ENCODE results near the gene RTKN. TPM values are rescaled to one million over a fixed set of nuclear protein-coding genes. Genes with fewer than 3 reads are reported as not detected.

RTKN gene
- total and polyA plus RNA-seq, 2 experiments from 2014 or later = 13.5 to 14.5 TPM

DNA sequence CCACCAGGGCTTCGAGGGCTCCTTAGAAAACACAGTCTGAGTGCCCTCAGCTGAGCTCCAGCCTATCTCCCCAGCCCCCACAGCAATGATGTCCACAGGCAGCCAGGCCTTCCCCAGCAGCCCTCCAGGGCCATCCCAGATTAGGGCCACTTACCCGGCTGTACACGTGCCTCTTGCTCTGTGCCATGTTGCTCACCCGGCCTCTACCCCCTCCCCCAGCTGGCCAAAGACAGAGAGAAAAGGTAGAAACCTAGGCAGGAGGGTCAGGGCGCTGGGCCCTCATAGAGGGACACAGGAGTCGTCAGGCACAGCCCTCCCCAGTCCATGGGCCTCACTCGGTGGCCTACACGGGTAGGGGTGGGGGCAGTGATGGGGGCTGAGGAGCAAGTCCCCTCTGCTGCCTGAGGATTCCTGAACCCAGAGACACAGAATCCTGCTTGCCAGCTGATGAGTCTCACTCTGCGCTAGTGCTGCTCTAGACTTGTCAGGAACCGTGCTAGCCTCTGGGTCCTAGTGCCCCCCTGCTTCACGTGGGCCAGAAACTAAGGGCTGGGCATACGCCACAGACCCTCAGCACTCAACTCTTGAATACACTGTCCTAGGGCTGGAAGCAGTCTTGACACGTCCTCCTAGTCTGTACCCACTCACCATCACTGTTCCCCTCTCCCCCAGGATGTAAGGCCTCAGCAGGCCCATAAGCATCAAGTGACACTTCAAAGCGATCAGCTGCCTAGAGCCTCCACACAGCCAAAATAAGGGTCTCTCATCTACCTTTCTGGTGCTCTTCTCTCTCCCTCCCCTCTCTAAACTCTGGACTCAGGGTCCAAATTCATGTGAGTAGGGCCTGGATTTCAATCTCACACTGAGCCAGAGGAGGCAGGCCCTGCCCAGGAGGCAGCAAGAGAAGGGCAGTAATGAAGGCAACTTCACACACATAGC is 61.6 kb downstream of the RTKN start, which contains the start of gene DCTN1:
Gene DCTN1, minus strand, starts transcription at position 461 of the 939 bp plus-strand sequence. Its CDS starts 274 bp downstream, at position 187.
- Histone ChIP-seq H3K27me3 (replicated peaks; ENCODE audit: insufficient read depth) (no peaks in the 10 kb centered on the region), H3F3A (ENCODE audit: insufficient read depth) (peaks cover 28% of the 10 kb centered on the region), H3K79me2 (ENCODE audit: insufficient read depth) (peaks cover 94% of the 10 kb centered on the region), H3K9ac (peak within 1 kb of the TSS; percentile 81), H3K4me3 (peak within 1 kb of the TSS; percentile 74), H3K27ac (peak within 1 kb of the TSS; percentile 64), H4K20me1 (ENCODE audit: insufficient read depth) (no peaks in the 10 kb centered on the region), H2AFZ (no peak within 1 kb of the TSS), H3K9me3 (ENCODE audit: low read depth) (no peaks in the 10 kb centered on the region), H3K4me1 (ENCODE audit: insufficient read depth) (peaks cover 51% of the 10 kb centered on the region), H3K9me2 (ENCODE audit: insufficient read depth) (no peaks in the 10 kb centered on the region), H3K36me3 (ENCODE audit: low read depth) (peaks cover 8% of the 10 kb centered on the region; the same call in 1 of the 2 replicates), H3K4me2 (ENCODE audit: unreplicated experiment) (peak within 1 kb of the TSS; percentile 89)
- peak; percentile 90 for DNase-seq
- in situ Hi-C loops (cut with MboI) = no loop called here
- TF ChIP-seq EZH2phosphoT487 (IDR thresholded peaks at IDR 0.05; ENCODE audit: insufficient read depth, low read depth) = no peak
- no peak for TF ChIP-seq EZH2 (IDR thresholded peaks at IDR 0.05; ENCODE audit: insufficient read depth, poor library complexity, severe bottlenecking)
- 8 to 10% methylated on average over 14 of the region's 14 CpGs for WGBS, 2 experiments (ENCODE audit: low coverage in 1 of 2, low lambda C conversion rate in 2 of 2, missing lambda C conversion rate in 2 of 2)

DNA sequence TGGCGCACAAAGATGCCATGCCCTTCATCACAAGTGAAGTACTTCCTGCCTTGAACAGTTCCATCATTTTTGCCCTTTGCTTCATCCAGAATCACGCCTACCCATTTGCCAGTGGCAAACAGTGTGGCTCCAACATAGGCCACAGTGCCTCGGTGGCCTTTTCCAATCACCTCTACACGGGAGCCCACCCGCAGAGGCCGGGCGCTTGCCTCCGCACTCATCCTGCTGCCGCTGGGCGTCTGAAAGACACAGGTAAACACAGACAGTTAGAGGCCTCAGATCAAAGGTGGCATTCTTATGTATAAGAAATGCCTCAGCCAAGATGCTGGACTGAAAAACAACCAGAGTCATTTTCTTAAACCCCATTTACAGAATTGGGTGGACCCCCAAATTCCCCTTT is 63.7 kb downstream of the RTKN start:
- no peak overlapping the region for H3K4me3 ChIP-seq
- no peak overlapping the region for H3K9ac ChIP-seq
- H3K27ac ChIP-seq = no peak overlapping the region
- no peaks in the 10 kb centered on the region for H3K27me3 ChIP-seq (replicated peaks; ENCODE audit: insufficient read depth)
- TF ChIP-seq EZH2 (IDR thresholded peaks at IDR 0.05; ENCODE audit: insufficient read depth, poor library complexity, severe bottlenecking) (no peak), EZH2phosphoT487 (IDR thresholded peaks at IDR 0.05; ENCODE audit: insufficient read depth, low read depth) (no peak)
- H2AFZ ChIP-seq = no peak overlapping the region
- peaks cover 30% of the 10 kb centered on the region for H3K4me1 ChIP-seq (ENCODE audit: insufficient read depth)
- 94% methylated on average over 10 of the region's 10 CpGs for WGBS, 2 experiments (ENCODE audit: low coverage in 1 of 2, low lambda C conversion rate in 2 of 2, missing lambda C conversion rate in 2 of 2)
- H3F3A ChIP-seq (ENCODE audit: insufficient read depth) = peaks cover 11% of the 10 kb centered on the region; the same call in 1 of the 2 replicates
- H3K79me2 ChIP-seq (ENCODE audit: insufficient read depth) = peaks cover 96% of the 10 kb centered on the region
- no peak for DNase-seq
- no peaks in the 10 kb centered on the region for H3K9me3 ChIP-seq (ENCODE audit: low read depth)
- H3K4me2 ChIP-seq (ENCODE audit: unreplicated experiment) = no peak overlapping the region
- peaks cover 8% of the 10 kb centered on the region; the same call in 1 of the 2 replicates for H3K36me3 ChIP-seq (ENCODE audit: low read depth)
- H3K9me2 ChIP-seq (ENCODE audit: insufficient read depth) = no peaks in the 10 kb centered on the region
- in situ Hi-C loops (cut with MboI) = no loop called here
- no peaks in the 10 kb centered on the region for H4K20me1 ChIP-seq (ENCODE audit: insufficient read depth)

DNA sequence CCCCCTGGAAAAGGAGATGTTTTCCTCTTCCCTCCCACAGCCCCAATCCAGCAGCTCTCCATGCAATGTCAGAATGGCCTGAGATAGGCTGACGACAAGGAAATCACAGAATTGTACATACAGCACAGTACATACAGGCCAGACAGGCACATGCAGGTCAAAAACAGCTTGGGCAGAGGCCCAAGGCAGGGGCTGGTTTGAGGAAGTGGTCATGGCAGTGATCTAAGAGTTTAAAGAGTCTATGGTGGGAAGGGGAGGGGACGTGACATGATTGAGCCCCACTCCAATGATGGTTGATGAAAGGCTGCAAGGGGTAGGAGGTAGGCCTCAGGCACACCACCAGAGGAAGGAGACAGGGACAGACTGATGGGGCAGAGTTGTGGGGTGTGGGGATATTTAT is 65.9 kb downstream of the RTKN start:
- Histone ChIP-seq H3K27ac (no peak overlapping the region), H2AFZ (no peak overlapping the region), H3K4me2 (ENCODE audit: unreplicated experiment) (no peak overlapping the region), H3K9me2 (ENCODE audit: insufficient read depth) (no peaks in the 10 kb centered on the region), H4K20me1 (ENCODE audit: insufficient read depth) (no peaks in the 10 kb centered on the region), H3K9me3 (ENCODE audit: low read depth) (no peaks in the 10 kb centered on the region), H3K79me2 (ENCODE audit: insufficient read depth) (peaks cover 81% of the 10 kb centered on the region), H3F3A (ENCODE audit: insufficient read depth) (0 out of 2 replicates have a peak, but pooled peaks cover 4% of the 10 kb centered on the region), H3K36me3 (ENCODE audit: low read depth) (peaks cover 8% of the 10 kb centered on the region; the same call in 1 of the 2 replicates), H3K9ac (no peak overlapping the region), H3K4me1 (ENCODE audit: insufficient read depth) (peaks cover 23% of the 10 kb centered on the region), H3K27me3 (replicated peaks; ENCODE audit: insufficient read depth) (no peaks in the 10 kb centered on the region), H3K4me3 (no peak overlapping the region)
- WGBS, 2 experiments (ENCODE audit: low coverage in 1 of 2, low lambda C conversion rate in 2 of 2, missing lambda C conversion rate in 2 of 2) = 83 to 95% methylated on average over 2 of the region's 2 CpGs
- in situ Hi-C loops (cut with MboI) = no loop called here
- no peak for DNase-seq
- TF ChIP-seq EZH2phosphoT487 (IDR thresholded peaks at IDR 0.05; ENCODE audit: insufficient read depth, low read depth) = no peak
- no peak for TF ChIP-seq EZH2 (IDR thresholded peaks at IDR 0.05; ENCODE audit: insufficient read depth, poor library complexity, severe bottlenecking)

Other genes with a start within 250 kb of the RTKN start
- 211 and 215 TPM in 2 replicates for gene MTHFD2, start 243.3 kb downstream of the RTKN start, total RNA-seq (2014; rRNA removed; shearing (Covaris generic))
- 139 and 144 TPM in 2 replicates for gene MTHFD2, start 243.3 kb downstream of the RTKN start, polyA plus RNA-seq (2016; fragmentation: Nextera tagmentation; extraction: Ambion mirVana)
- gene SLC4A5, start 98.5 kb downstream of the RTKN start, total RNA-seq (2014; rRNA removed; shearing (Covaris generic)) = 0.32 and 0.38 TPM in 2 replicates
- 0.35 TPM in 1 of 2 replicates, not detected in the other for gene SLC4A5, start 98.5 kb downstream of the RTKN start, polyA plus RNA-seq (2016; fragmentation: Nextera tagmentation; extraction: Ambion mirVana)
- 172 and 176 TPM in 2 replicates for gene DCTN1, start 61.6 kb downstream of the RTKN start, total RNA-seq (2014; rRNA removed; shearing (Covaris generic))
- gene DCTN1, start 61.6 kb downstream of the RTKN start, polyA plus RNA-seq (2016; fragmentation: Nextera tagmentation; extraction: Ambion mirVana) = 169 and 171 TPM in 2 replicates
- 1.6 and 3.5 TPM in 2 replicates for gene C2orf81, start 20.3 kb downstream of the RTKN start, total RNA-seq (2014; rRNA removed; shearing (Covaris generic))
- gene C2orf81, start 20.3 kb downstream of the RTKN start, polyA plus RNA-seq (2016; fragmentation: Nextera tagmentation; extraction: Ambion mirVana) = 6.0 TPM in 2 replicates
- 33.4 and 45.0 TPM in 2 replicates for gene WDR54, start 20.2 kb downstream of the RTKN start, total RNA-seq (2014; rRNA removed; shearing (Covaris generic))
- 50.8 and 53.3 TPM in 2 replicates for gene WDR54, start 20.2 kb downstream of the RTKN start, polyA plus RNA-seq (2016; fragmentation: Nextera tagmentation; extraction: Ambion mirVana)
- 10.9 and 32.5 TPM in 2 replicates for gene INO80B, start 13.2 kb upstream of the RTKN start, total RNA-seq (2014; rRNA removed; shearing (Covaris generic))
- gene INO80B, start 13.2 kb upstream of the RTKN start, polyA plus RNA-seq (2016; fragmentation: Nextera tagmentation; extraction: Ambion mirVana) = 3.8 and 4.9 TPM in 2 replicates
- 37.9 and 58.7 TPM in 2 replicates for gene WBP1, start 16.5 kb upstream of the RTKN start, total RNA-seq (2014; rRNA removed; shearing (Covaris generic))
- gene WBP1, start 16.5 kb upstream of the RTKN start, polyA plus RNA-seq (2016; fragmentation: Nextera tagmentation; extraction: Ambion mirVana) = 42.4 and 47.1 TPM in 2 replicates
- gene MOGS, start 23.4 kb upstream of the RTKN start, total RNA-seq (2014; rRNA removed; shearing (Covaris generic)) = 55.7 and 58.6 TPM in 2 replicates
- 14.5 and 16.8 TPM in 2 replicates for gene MOGS, start 23.4 kb upstream of the RTKN start, polyA plus RNA-seq (2016; fragmentation: Nextera tagmentation; extraction: Ambion mirVana)
- gene MRPL53, start 30.7 kb upstream of the RTKN start, total RNA-seq (2014; rRNA removed; shearing (Covaris generic)) = 14.8 and 18.5 TPM in 2 replicates
- 69.2 and 71.0 TPM in 2 replicates for gene MRPL53, start 30.7 kb upstream of the RTKN start, polyA plus RNA-seq (2016; fragmentation: Nextera tagmentation; extraction: Ambion mirVana)
- gene CCDC142, start 41.1 kb upstream of the RTKN start, total RNA-seq (2014; rRNA removed; shearing (Covaris generic)) = 5.1 and 12.8 TPM in 2 replicates
- 6.4 and 6.8 TPM in 2 replicates for gene CCDC142, start 41.1 kb upstream of the RTKN start, polyA plus RNA-seq (2016; fragmentation: Nextera tagmentation; extraction: Ambion mirVana)
- gene TTC31, start 41.1 kb upstream of the RTKN start, total RNA-seq (2014; rRNA removed; shearing (Covaris generic)) = 15.9 and 17.7 TPM in 2 replicates
- 14.2 and 20.4 TPM in 2 replicates for gene TTC31, start 41.1 kb upstream of the RTKN start, polyA plus RNA-seq (2016; fragmentation: Nextera tagmentation; extraction: Ambion mirVana)
- gene LBX2, start 57.7 kb upstream of the RTKN start, total RNA-seq (2014; rRNA removed; shearing (Covaris generic)) = 0.38 and 4.6 TPM in 2 replicates
- gene LBX2, start 57.7 kb upstream of the RTKN start, polyA plus RNA-seq (2016; fragmentation: Nextera tagmentation; extraction: Ambion mirVana) = 0.87 and 1.1 TPM in 2 replicates
- gene PCGF1, start 65.8 kb upstream of the RTKN start, total RNA-seq (2014; rRNA removed; shearing (Covaris generic)) = 15.6 and 24.1 TPM in 2 replicates
- 23.5 and 24.8 TPM in 2 replicates for gene PCGF1, start 65.8 kb upstream of the RTKN start, polyA plus RNA-seq (2016; fragmentation: Nextera tagmentation; extraction: Ambion mirVana)
- gene TLX2, start 72.5 kb upstream of the RTKN start, total RNA-seq (2014; rRNA removed; shearing (Covaris generic)) = not detected in 2 replicates
- not detected in 2 replicates for gene TLX2, start 72.5 kb upstream of the RTKN start, polyA plus RNA-seq (2016; fragmentation: Nextera tagmentation; extraction: Ambion mirVana)
- not detected in 2 replicates for gene DQX1, start 84.3 kb upstream of the RTKN start, total RNA-seq (2014; rRNA removed; shearing (Covaris generic))
- not detected in 2 replicates for gene DQX1, start 84.3 kb upstream of the RTKN start, polyA plus RNA-seq (2016; fragmentation: Nextera tagmentation; extraction: Ambion mirVana)
- 114 and 119 TPM in 2 replicates for gene AUP1, start 87.8 kb upstream of the RTKN start, total RNA-seq (2014; rRNA removed; shearing (Covaris generic))
- gene AUP1, start 87.8 kb upstream of the RTKN start, polyA plus RNA-seq (2016; fragmentation: Nextera tagmentation; extraction: Ambion mirVana) = 119 and 122 TPM in 2 replicates
- 23.0 and 35.2 TPM in 2 replicates for gene HTRA2, start 88.0 kb upstream of the RTKN start, total RNA-seq (2014; rRNA removed; shearing (Covaris generic))
- 33.6 and 34.0 TPM in 2 replicates for gene HTRA2, start 88.0 kb upstream of the RTKN start, polyA plus RNA-seq (2016; fragmentation: Nextera tagmentation; extraction: Ambion mirVana)
- 52.4 and 56.9 TPM in 2 replicates for gene LOXL3, start 112.0 kb upstream of the RTKN start, total RNA-seq (2014; rRNA removed; shearing (Covaris generic))
- gene LOXL3, start 112.0 kb upstream of the RTKN start, polyA plus RNA-seq (2016; fragmentation: Nextera tagmentation; extraction: Ambion mirVana) = 55.2 and 57.2 TPM in 2 replicates
- 32.2 and 40.3 TPM in 2 replicates for gene DOK1, start 112.8 kb upstream of the RTKN start, total RNA-seq (2014; rRNA removed; shearing (Covaris generic))
- gene DOK1, start 112.8 kb upstream of the RTKN start, polyA plus RNA-seq (2016; fragmentation: Nextera tagmentation; extraction: Ambion mirVana) = 32.6 and 36.2 TPM in 2 replicates
- gene M1AP, start 206.4 kb upstream of the RTKN start, total RNA-seq (2014; rRNA removed; shearing (Covaris generic)) = 0.25 and 1.5 TPM in 2 replicates
- 0.13 and 0.18 TPM in 2 replicates for gene M1AP, start 206.4 kb upstream of the RTKN start, polyA plus RNA-seq (2016; fragmentation: Nextera tagmentation; extraction: Ambion mirVana)
- gene SEMA4F, start 212.3 kb upstream of the RTKN start, total RNA-seq (2014; rRNA removed; shearing (Covaris generic)) = 4.2 and 15.6 TPM in 2 replicates
- 5.6 and 5.9 TPM in 2 replicates for gene SEMA4F, start 212.3 kb upstream of the RTKN start, polyA plus RNA-seq (2016; fragmentation: Nextera tagmentation; extraction: Ambion mirVana)